Skeletal muscle tissue (tissue), 4 donors: ENCODE measurements around the gene ZBTB7A. TPM values are rescaled to one million over a fixed set of nuclear protein-coding genes. Genes with fewer than 3 reads are reported as not detected.
"Not testable (repeated sequence)": the region's sequence is repeated elsewhere in the genome, so short reads cannot be mapped to it uniquely, and the experiment has no call there.

ENCODE experiments used
- H3K27ac ChIP-seq: one replicate; pipeline ENCODE4 v1.7.0; 2013; ENCODE audit warnings: mild to moderate bottlenecking, low read depth, low read length, inconsistent platforms
- H3K27me3 ChIP-seq, 3 donors: one replicate each; pipeline ENCODE4 v1.7.0; 2013; ENCODE audit warnings: low read length in 3 of 3; ENCODE audit not compliant: control insufficient read depth in 3 of 3, insufficient read depth in 3 of 3
- H3K36me3 ChIP-seq, 3 donors: one replicate each; pipeline ENCODE4 v1.7.0; 2013; ENCODE audit warnings: low read length in 3 of 3; ENCODE audit not compliant: control insufficient read depth in 3 of 3, insufficient read depth in 3 of 3
- H3K4me1 ChIP-seq, 3 donors: one replicate each; pipeline ENCODE4 v1.7.0; 2013; ENCODE audit warnings: low read length in 3 of 3, mild to moderate bottlenecking in 3 of 3; ENCODE audit not compliant: control insufficient read depth in 3 of 3, insufficient read depth in 3 of 3
- H3K4me3 ChIP-seq, 3 donors: one replicate each; pipeline ENCODE4 v1.7.0; 2013; ENCODE audit warnings: low read length in 3 of 3
- H3K9ac ChIP-seq, 3 donors: one replicate each; pipeline ENCODE4 v1.7.0; 2013; ENCODE audit warnings: low read length in 3 of 3, mild to moderate bottlenecking in 3 of 3, moderate library complexity in 2 of 3, low read depth in 1 of 3
- H3K9me3 ChIP-seq, 3 donors: one replicate each; pipeline ENCODE4 v1.7.0; 2013; ENCODE audit warnings: low read length in 3 of 3; ENCODE audit not compliant: control insufficient read depth in 3 of 3
- total RNA-seq: library from RNA; depleted of rRNA; stranded (reverse); fragments of >200 nt; gene quantifications from one replicate; pipeline ENCODE4 v1.2.3, GENCODE V29; 2014
- donor health status: Osteomylitis.

The ZBTB7A gene
- total RNA-seq, 1 donor from 2014 or later, result 4.2 TPM

- Histone ChIP-seq H3K27ac (peak overlapping the region; percentile 47), H3K27me3 (no peaks in the 10 kb centered on the region), H3K4me1 (peaks cover 32 to 53% (median 46%) of the 10 kb centered on the region in 3 donors), H3K4me3 (peak overlapping the region in 2 of 3 donors; percentile 36 to 54), H3K9ac (peak overlapping the region in 2 of 3 donors; percentile 47 to 79), H3K9me3 (no peaks in the 10 kb centered on the region), H3K36me3 (peaks cover 19 to 23% (median 22%) of the 10 kb centered on the region in 3 donors)
Measured at GRCh38 chr19:4016486-4016885, 50.2 kb downstream of the ZBTB7A start.

DNA sequence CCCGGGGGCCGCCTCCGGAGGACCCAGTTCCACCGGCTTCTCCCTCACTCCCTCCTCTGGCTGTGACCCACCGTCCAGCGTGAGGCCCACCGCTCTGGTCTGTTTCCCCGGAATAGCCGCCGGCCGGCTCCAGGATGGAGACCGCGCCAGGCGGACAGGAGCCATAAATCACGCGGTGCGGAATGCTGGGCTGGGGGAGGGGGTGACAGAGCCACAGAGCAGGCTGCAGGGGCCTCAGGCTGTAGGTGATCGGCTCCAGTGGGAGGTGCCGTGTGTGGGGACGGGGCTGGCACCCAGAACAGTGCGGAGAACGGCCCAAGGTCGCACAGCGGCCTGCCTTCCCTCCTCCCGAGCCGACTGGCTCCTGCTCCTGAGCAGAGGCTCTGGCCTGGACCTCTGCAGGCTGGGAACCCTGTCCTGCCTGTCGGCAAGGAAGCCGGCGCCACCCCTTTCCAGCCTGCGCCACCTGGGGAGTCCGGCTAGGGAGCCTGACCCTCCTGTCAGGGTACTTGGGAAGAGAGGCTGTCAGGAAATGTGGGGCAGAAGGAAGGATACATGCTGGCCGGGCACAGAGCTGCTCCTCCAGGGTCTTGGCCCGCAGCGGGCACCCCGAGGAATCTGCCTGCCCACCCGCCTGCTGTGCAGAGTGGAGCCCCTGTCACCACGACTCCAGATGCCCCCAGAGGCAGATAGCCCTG, 50.8 kb downstream of the ZBTB7A start:
- peaks cover 38 to 60% (median 52%) of the 10 kb centered on the region in 3 donors for H3K4me1 ChIP-seq
- no peaks in the 10 kb centered on the region for H3K9me3 ChIP-seq
- H3K27me3 ChIP-seq, result no peaks in the 10 kb centered on the region
- peaks cover 19 to 23% (median 20%) of the 10 kb centered on the region in 3 donors for H3K36me3 ChIP-seq
- peak overlapping the region; percentile 47 to 79 (median 50) for H3K9ac ChIP-seq
- H3K27ac ChIP-seq, result peak overlapping the region; percentile 47
- H3K4me3 ChIP-seq, result peak overlapping the region in 2 of 3 donors; percentile 36 to 61

DNA sequence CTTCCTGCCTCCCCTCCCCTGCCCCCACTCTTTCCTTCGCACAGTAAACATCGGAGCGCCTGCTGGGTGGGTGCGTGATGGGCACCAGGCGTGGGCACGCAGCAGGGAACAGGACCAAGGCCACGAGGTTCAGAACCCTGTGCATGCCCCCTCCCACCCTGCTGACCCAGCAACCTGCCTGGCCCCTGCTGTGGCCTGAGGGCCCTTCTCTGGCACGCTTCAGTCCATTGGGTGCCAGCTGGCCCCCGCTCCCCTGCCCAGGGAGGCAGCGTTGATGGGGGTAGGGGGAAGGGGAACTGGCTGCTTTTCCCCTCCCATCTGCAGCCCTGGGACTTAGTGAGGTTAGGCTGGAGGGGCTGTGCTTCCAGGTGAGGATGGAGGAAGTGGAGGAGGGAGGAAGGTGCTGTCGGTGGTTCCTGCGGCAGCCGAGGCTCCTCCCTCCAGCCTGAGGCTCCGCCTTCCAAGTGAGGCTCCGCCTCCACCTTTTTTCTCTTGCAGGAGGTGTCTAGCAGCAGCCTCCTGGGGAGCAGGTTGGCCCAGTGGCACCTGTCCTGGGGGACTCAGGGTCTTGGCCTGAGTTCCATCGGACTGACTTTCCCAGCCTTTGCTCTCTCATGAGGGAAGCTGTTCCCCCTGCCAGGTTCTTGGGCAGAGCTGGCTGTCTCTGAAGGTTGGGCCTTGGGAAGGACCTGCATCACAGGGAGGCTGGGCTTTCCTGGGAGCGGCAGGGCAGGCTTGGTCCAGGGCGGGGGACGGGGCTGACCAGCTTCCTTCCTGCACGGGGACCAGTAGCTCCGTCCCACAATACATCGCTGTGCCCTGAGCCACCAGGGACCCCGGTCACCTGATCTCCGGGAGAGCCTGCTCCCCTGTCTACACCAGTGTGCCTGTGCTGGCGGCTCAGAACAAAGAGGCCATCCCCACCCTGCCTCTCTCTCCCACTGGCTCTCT, 51.9 kb downstream of the ZBTB7A start:
- Histone ChIP-seq H3K9me3 (no peaks in the 10 kb centered on the region), H3K4me1 (peaks cover 49 to 70% (median 63%) of the 10 kb centered on the region in 3 donors), H3K9ac (peak overlapping the region; percentile 40 to 79 (median 50)), H3K27ac (peak overlapping the region; percentile 47), H3K36me3 (peaks cover 18 to 21% (median 19%) of the 10 kb centered on the region in 3 donors), H3K27me3 (no peaks in the 10 kb centered on the region), H3K4me3 (peak overlapping the region in 2 of 3 donors; percentile 36 to 61)

GRCh38 chr19:4013886-4014540, 52.7 kb downstream of the ZBTB7A start:
- no peak overlapping the region for H3K27ac ChIP-seq
- no peak overlapping the region for H3K4me3 ChIP-seq
- H3K9ac ChIP-seq, result peak overlapping the region in 2 of 3 donors; percentile 33 to 54
- H3K27me3 ChIP-seq, result no peaks in the 10 kb centered on the region
- H3K9me3 ChIP-seq, result no peaks in the 10 kb centered on the region
- peaks cover 57 to 78% (median 71%) of the 10 kb centered on the region in 3 donors for H3K4me1 ChIP-seq
- H3K36me3 ChIP-seq, result peaks cover 18 to 21% (median 19%) of the 10 kb centered on the region in 3 donors

GRCh38 chr19:4012975-4013634, 53.6 kb downstream of the ZBTB7A start:
- H3K4me3 ChIP-seq, result no peak overlapping the region
- no peaks in the 10 kb centered on the region for H3K27me3 ChIP-seq
- no peaks in the 10 kb centered on the region for H3K9me3 ChIP-seq
- peaks cover 18 to 21% (median 19%) of the 10 kb centered on the region in 3 donors for H3K36me3 ChIP-seq
- peak overlapping the region; percentile 72 for H3K27ac ChIP-seq
- H3K4me1 ChIP-seq, result peaks cover 66 to 87% (median 80%) of the 10 kb centered on the region in 3 donors
- H3K9ac ChIP-seq, result peak overlapping the region in 2 of 3 donors; percentile 41 to 59

DNA sequence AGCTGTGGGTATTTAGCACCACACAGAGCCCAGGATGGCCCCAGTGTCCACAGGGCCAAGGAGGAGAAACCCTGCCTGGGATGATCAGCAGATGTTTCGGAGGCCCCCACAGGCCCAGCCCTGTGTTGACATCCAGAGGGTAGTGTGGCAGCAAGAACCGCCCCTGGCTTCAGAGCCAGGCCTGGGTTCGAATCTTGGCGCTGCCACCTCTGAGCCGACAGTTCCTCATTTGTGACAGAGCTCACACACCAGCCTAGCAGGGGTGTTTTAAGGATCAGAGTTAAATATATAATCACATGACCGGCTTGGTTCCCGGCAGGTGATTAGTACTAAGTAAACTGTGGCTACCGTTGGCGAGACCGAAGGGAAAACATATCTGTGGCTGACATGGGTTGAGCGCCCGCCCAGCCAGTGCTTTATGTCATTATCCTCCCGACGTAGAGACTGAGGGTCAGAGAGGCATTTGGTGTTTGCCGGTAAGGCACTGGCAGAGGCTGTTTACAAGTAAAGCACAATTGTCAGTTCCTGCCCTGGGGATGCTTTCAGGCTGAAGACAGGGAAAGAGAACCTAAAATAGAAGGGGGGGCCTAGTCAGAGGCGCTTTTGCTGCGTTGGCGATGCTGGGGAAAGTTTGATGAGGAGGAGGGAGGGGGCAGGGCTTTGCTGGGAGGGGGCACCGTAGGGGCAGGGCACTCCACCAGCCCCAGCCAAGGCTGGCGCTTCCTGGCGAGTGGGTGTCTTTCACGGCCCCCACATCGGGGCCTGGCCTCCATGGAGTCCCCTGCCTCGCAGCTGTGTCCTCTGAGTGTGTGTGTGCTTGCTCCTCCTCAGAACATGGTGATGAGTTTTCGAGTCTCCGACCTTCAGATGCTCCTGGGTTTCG, 54.4 kb downstream of the ZBTB7A start:
- H3K4me1 ChIP-seq, result peaks cover 66 to 89% (median 80%) of the 10 kb centered on the region in 3 donors
- H3K4me3 ChIP-seq, result peak overlapping the region in 1 of 3 donors; percentile 40
- peak overlapping the region; percentile 72 for H3K27ac ChIP-seq
- H3K9me3 ChIP-seq, result no peaks in the 10 kb centered on the region
- no peaks in the 10 kb centered on the region for H3K27me3 ChIP-seq
- H3K36me3 ChIP-seq, result peaks cover 18 to 21% (median 19%) of the 10 kb centered on the region in 3 donors
- peak overlapping the region in 2 of 3 donors; percentile 41 to 59 for H3K9ac ChIP-seq

DNA sequence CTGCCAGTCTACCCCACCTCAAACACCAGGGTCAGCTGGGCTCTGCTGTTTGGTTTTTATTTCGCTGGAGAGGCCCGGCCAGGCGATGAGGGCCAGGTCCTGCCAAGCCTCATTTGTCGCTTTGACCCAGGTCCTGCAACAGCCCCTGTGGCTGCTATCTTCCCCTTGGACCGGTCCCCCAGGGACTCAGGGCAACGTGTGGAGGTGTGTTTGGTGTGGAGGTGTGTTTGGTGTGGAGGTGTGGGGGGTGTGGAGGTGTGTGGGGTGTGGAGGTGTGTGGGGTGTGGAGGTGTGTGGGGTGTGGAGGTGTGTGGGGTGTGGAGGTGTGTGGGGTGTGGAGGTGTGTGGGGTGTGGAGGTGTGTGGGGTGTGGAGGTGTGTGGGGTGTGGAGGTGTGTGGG, 55.3 kb downstream of the ZBTB7A start:
- peaks cover 15 to 20% (median 19%) of the 10 kb centered on the region in 3 donors for H3K36me3 ChIP-seq
- H3K9ac ChIP-seq, result peak overlapping the region in 2 of 3 donors; percentile 54 to 89
- H3K27ac ChIP-seq, result peak overlapping the region; percentile 52
- H3K27me3 ChIP-seq, H3K9me3 ChIP-seq: not testable (repeated sequence)
- peak overlapping the region in 2 of 3 donors; percentile 12 to 52 for H3K4me3 ChIP-seq
- H3K4me1 ChIP-seq, result peaks cover 66 to 84% (median 83%) of the 10 kb centered on the region in 3 donors

DNA sequence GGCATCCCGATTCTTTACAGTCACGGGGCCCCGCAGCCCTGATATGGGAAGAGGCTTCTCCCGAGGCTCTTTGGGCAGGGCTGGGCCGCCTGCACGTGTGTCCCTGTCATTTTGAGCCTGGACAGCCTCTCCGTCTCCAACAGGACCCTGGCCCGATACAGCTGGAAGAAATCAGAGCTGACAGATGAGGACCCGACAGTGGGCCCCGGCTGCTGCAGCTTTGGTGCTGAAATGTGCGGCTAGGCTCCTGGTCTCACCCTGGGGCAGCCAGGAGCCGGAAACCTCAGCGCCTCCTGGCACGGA, 55.9 kb downstream of the ZBTB7A start:
- no peaks in the 10 kb centered on the region for H3K27me3 ChIP-seq
- H3K9me3 ChIP-seq, result no peaks in the 10 kb centered on the region
- peak overlapping the region; percentile 52 for H3K27ac ChIP-seq
- H3K4me3 ChIP-seq, result peak overlapping the region in 1 of 3 donors; percentile 91
- H3K9ac ChIP-seq, result peak overlapping the region in 2 of 3 donors; percentile 85 to 89
- H3K4me1 ChIP-seq, result peaks cover 60 to 77% (median 76%) of the 10 kb centered on the region in 3 donors
- H3K36me3 ChIP-seq, result peaks cover 15 to 19% (median 18%) of the 10 kb centered on the region in 3 donors
